Activated gamma-delta T cell treated with anti-CD3 and anti-CD28 coated beads, Interleukin-2, amount 50 U/mL, for 16 hours (primary cell): ENCODE data around the gene ADAM33.

Experiments
- DNase-seq: peaks from one replicate; pipeline ENCODE4 v3.0.0-alpha.2; 2020; ENCODE audit warnings: low read depth

The ADAM33 gene

DNA sequence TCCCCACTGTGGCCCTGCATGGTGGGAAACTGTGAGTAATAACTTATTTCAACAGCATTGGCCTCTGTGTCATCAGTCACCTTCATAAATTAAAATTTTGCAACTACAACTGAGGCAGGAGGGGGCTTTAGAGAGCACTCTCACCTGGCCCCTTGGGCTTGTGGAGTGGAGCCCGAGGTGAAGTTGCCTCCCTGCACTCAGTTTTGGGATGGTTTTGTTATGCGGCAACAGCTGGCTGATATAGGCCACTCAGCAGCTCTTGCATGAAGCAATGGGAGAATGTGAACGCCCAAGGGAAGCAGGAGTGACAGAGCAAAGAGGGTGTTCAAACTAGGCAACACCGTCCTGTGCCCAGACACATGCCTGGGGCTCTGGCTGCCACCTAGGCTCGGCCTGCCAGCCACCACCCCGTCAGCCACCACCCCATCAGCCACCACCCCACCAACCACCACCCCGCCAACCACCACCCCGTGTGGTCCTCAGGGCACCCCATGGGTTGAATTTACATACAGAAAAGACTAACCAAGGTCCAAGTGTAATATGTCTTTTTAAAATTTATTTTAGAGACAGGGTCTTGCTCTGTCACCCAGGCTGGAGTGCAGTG lies 14.3 kb downstream of the ADAM33 start:
- DNase-seq, result no peak

DNA sequence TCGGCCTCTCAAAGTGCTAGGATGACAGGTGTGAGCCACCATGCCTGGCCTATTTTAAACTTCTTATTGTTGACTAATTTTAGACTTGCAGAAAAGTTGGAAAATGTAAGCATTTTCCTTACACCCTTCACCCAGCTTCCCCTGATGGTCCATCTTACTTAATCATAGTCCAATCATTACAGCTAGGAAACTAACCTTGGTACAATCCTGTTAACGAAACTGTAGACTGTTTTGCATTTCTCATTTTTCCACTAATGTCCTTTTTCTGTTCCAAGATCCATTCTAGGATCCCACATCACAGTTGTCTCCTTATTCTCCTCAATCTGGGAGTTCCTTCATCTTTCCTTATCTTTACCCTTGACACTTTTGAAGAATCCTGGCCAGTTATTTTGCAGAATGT lies 18.0 kb downstream of the ADAM33 start:
- no peak for DNase-seq

DNA sequence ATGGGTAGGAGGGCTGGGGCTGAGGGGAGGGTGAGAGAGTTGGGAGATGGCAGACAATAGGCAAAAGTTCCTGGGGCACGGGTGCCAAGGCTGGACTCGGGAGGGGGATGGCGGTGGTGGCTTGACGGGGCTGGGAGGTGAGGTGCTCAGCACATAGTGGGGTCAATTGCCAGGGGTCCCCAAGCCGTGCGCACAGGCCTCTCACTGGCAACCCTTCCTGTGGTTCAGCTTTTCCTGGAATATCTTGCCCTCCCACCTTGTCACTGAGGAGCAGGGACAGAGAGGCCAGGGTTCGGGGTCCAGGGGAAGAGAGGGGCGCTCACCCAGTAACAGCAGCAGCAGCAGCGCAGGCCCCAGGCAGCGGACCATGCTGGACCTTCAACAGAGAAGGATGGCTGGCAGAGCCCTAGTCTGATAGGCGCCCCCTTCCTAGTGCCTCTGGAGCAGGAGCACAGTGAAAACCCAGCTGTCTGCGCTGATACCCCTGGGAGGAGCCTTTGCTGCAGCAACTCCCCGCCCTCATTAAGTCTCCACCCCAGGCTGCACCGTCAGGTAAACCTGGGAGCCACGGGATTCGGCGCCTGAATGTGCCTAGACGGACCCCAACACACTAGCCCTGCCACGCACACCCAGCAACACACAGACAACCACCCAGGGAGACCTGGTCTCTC lies 18.6 kb downstream of the ADAM33 start, which contains the start of gene GFRA4:
TSS of gene GFRA4 (minus strand) at position 369 of the 671 bp plus-strand sequence. CDS start at position 369, 0 bp downstream.
- no peak for DNase-seq

DNA sequence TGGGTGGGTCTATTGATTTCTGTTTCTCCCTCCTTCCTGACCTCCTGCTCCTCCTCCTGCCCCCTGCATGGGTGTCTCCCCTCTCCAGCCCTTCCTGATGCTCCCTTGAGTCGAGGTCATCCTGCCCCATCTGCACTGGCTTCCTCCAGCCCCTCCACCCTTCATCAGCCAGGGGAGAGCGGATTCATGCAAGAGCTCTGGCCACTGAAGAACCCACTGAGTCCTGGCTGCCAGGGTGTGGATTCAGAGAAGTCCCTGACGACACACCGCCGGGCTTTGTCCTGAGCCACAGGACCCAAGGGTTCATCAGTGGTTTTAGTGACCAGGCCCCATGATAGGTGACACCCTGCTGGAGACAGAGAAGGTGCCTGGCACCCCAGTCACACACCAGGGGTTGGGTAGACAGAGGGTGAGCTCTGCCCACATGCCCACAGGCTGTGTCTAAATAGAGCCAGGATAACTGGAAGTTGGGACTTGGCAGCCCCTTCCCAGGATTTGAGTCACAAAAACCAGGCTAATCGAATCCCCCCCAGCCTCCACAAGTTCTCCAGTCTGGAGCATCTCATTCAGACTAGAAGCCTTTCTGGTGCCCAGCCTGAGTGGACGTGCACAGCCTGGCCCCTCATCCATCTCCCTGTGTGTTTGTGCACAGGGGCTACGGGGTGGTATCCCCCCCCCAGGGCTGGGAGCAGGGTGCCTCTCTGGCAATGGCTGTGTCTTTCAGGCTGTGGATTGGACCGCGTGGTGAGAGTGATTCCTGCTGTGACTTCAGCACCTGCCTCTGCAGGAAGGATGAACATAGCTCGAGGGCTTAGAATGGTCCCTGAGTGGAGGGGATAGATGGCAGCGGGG lies 19.8 kb downstream of the ADAM33 start:
- no peak for DNase-seq

DNA sequence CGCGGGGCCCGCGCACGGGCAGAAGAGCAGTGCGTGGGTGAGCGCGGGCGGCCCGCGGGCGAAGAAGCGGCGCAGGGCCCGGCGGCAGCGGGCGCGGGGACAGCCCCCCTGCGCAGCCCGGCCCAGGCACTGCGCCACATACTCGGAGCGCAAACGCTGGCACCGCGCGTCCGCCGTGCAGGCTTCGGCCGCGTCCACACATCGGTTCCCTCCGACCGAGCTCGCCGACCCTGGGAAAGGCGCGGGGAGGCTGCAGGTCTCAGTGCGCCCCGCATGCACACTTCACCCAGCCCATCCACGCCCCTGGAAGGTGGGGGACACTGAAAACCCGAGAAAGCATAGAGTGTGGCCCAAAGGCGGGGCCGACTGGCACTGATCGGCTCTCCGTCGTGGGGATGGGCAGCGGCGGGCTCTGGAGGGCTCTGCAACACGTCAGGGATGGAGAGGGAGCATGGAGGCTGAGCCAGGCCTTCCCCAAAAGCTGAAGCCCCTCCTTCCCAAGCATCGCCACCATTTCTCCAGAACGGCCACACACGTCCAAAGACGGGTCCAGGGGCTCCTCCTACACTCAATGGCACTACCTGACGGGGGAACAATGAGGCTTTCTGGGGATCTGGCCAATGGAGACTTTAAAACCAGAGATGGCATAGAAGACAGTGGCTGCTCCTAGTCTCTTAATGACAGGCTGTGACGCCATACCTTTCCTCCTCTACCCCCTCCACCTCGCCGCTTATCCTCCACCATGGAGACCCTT lies 20.6 kb downstream of the ADAM33 start:
- no peak for DNase-seq

- no peak for DNase-seq
Observed at GRCh38 chr20:3660262-3661059, 21.3 kb downstream of the ADAM33 start.

DNA sequence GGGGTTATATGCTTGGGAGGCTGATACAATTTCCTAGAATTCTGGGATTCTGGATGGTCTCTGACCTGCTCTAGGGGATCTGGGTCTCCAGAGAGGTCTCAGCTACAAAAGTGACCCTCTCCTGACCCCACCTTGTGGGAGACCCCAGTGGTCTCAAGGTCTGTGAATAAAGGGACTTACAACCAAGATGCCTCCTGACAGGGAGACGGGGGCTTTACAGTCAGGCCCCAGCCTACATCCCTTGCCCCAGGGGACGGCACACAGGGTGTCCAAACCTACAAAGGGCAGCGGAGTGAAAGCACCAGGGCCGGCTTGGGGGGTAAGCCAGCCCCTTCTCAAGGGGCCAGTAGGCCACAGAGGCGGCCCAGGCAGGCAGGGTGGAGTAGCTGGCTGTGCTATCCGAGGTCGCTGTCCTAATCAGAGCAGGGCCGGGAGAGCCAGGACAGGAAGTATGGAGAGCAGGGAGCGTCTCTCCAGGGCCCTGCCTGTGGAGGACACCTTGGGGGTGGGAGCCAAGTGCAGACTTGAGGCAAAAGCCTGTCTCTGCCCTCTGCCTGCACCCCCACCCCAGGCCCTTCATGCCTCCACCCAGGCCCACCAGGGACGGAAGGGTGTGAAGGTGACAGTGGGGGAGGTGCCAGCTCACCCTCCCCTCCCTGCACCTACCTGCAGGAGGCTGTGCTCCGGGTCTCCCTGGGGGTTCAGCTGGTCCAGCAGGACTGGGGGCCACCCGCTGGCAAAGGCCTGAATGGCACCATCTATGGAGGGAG lies 22.1 kb downstream of the ADAM33 start:
- DNase-seq, result no peak

DNA sequence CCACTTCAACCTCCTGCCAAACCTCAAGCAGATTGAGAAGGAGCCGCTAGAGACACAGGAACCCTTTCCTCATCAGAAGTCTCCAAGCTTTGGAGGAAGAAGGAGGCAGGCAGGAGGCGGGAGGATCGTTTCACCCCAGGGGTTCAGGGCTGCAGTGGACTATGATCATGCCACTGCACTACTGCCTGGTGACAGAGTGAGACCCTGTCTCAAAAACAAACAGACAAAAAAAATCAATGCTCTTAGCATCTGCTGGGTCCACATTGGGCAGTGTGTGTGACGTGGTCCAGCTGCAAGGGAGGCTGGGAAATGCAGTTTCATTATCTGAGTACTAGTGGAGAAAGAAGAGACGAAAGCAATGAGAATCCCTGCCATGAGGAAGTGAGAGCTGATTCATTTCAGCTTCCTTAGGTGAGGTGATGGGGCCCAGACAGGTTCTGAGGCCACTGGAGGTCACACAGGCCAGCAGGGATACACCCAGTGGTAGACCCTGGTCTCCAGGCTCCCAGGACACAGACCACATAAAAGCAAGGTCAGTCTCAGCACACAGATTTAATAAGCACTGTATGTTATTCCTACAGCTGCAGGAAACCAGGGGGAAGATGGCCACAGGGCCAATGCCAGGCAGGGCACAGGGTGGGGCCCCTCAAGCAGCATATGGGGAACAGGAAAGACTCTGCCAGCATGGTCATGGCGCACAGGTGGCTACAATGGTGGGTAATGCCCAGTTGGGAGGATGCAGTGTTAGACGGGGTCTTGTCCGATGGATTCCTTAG lies 22.9 kb downstream of the ADAM33 start:
- DNase-seq, result no peak

- DNase-seq, result no peak
Observed at GRCh38 chr20:3658019-3658715, 23.6 kb downstream of the ADAM33 start.

DNA sequence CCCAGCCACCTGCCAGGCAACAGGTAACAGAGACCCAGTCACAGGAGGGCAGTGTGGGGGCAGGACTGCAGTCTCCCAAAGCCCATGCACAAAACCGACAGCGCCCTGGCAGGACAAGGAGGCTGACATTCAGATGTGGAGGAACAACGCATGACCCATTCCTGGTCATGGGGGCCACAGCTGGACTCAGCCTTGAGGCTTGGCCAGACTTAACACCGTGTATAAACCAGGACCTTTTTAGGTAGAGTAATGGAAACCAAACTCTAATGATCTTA lies 26.7 kb downstream of the ADAM33 start:
- DNase-seq, result no peak

- no peak for DNase-seq
Observed at GRCh38 chr20:3654326-3655130, 27.3 kb downstream of the ADAM33 start.

- no peak for DNase-seq
Observed at GRCh38 chr20:3653921-3654320, 27.9 kb downstream of the ADAM33 start.

- DNase-seq, result no peak
Observed at GRCh38 chr20:3652676-3653596, 28.9 kb downstream of the ADAM33 start.

- DNase-seq, result no peak
Observed at GRCh38 chr20:3652221-3652620, 29.6 kb downstream of the ADAM33 start.

GRCh38 chr20:3651204-3651962 lies 30.4 kb downstream of the ADAM33 start:
- no peak for DNase-seq

DNA sequence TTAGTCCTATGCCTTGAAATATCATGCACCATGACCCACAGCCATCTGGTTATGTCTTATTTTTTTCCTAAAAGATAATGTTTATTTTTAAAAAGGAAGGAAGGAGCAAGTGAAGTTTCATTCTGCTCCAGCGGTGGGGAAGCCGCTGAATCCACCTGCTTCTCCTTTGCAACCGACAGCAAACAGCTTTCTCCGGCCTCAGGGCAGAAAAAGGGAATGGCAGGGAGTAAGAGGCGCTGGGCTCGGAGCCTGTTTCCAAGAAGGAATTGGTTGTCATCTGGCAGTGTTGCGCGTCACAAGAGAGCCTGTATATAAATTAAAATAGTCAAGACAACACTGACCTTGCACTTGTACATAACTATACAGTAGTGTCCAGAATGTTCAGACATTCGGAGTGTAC lies 32.9 kb downstream of the ADAM33 start:
- no peak for DNase-seq

DNA sequence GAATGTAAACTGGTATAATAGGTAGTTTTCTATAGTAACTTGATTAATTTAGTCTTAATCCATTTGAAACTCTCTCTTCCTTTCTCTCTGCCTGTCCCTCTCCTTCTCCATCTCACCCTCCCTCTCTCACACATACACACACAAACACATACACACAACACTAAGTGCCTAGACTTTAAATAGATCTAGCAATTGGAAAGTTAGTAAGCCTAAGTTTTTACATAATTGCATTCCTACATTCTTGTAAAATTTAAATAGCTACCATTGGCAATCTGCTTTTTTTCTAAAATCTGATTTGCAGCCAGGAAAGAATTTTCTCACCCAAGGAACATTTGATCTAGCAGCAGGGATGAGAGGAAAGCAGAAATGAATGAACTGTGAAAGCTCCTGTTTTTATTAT lies 34.3 kb downstream of the ADAM33 start:
- DNase-seq, result no peak
